ENCODE data around the gene PKN3. TPM values are rescaled to one million over a fixed set of nuclear protein-coding genes. Genes with fewer than 3 reads are reported as not detected.
"Not testable (repeated sequence)": the region's sequence is repeated elsewhere in the genome, so short reads cannot be mapped to it uniquely, and the experiment has no call there.

PKN3 gene
- polyA plus RNA-seq, 1 donor (not counting 4 experiments of a cell fraction or from before 2014, with no cell fraction given): 1.3 TPM

GRCh38 chr9:128657344-128657704, 45.0 kb upstream of the PKN3 start:
- Histone ChIP-seq H3K9me3 (ENCODE audit: control insufficient read depth, low read depth, low read length) (no peaks in the 10 kb centered on the region), H3K27ac (ENCODE audit: control insufficient read depth, insufficient read depth, low read length) (peak overlapping the region; percentile 98), H3K36me3 (ENCODE audit: control insufficient read depth in 2 of 2, extremely low read depth in 1 of 2, insufficient read depth in 2 of 2, low read length in 2 of 2) (no peaks in the 10 kb centered on the region), H3K4me1 (ENCODE audit: control insufficient read depth, extremely low read depth, insufficient read depth, low read length) (no peaks in the 10 kb centered on the region), H2AFZ (ENCODE audit: control insufficient read depth, low read length) (peak overlapping the region; percentile 98), H3K4me3 (ENCODE audit: control insufficient read depth in 2 of 3, extremely low read depth in 1 of 3, insufficient read depth in 2 of 3, low read depth in 1 of 3, low read length in 3 of 3) (no peak overlapping the region), H4K20me1 (ENCODE audit: control insufficient read depth, extremely low read depth, insufficient read depth, low read length) (no peaks in the 10 kb centered on the region), H3K27me3 (ENCODE audit: control insufficient read depth, extremely low read depth, insufficient read depth, low read length) (no peaks in the 10 kb centered on the region), H3K9me1 (ENCODE audit: control insufficient read depth, extremely low read depth, insufficient read depth, low read length) (no peaks in the 10 kb centered on the region), H3K4me2 (ENCODE audit: control insufficient read depth, extremely low read depth, insufficient read depth, low read depth, low read length) (peak overlapping the region; percentile 94), H3K79me2 (ENCODE audit: control insufficient read depth, insufficient read depth, low read length) (no peaks in the 10 kb centered on the region), H3K9ac (ENCODE audit: control insufficient read depth, extremely low read depth, insufficient read depth, low read length) (peak overlapping the region; percentile 98)
- dilution Hi-C loops (cut with MboI; ENCODE audit: extremely low pct_ligation_motif_present, low sequenced_read_pairs): no loop called here
- DNase-seq (ENCODE audit: low read depth, low spot score) (no peak), FAIRE-seq (no peak)
- TF ChIP-seq CTCF (optimal IDR thresholded peaks at IDR 0.05 in 1 of 3, IDR thresholded peaks at IDR 0.05 in 1 of 3, conservative IDR thresholded peaks at IDR 0.05 in 1 of 3; ENCODE audit: extremely low read depth in 1 of 3, insufficient read depth in 2 of 3, low read length in 3 of 3): no peak
- TF ChIP-seq EZH2 (IDR thresholded peaks at IDR 0.05; ENCODE audit: low read length): no peak

- Histone ChIP-seq H3K9me1 (ENCODE audit: control insufficient read depth, extremely low read depth, insufficient read depth, low read length) (no peaks in the 10 kb centered on the region), H4K20me1 (ENCODE audit: control insufficient read depth, extremely low read depth, insufficient read depth, low read length) (no peaks in the 10 kb centered on the region), H3K27ac (ENCODE audit: control insufficient read depth, insufficient read depth, low read length) (no peak overlapping the region), H3K9me3 (ENCODE audit: control insufficient read depth, low read depth, low read length) (no peaks in the 10 kb centered on the region), H3K27me3 (ENCODE audit: control insufficient read depth, extremely low read depth, insufficient read depth, low read length) (no peaks in the 10 kb centered on the region), H3K9ac (ENCODE audit: control insufficient read depth, extremely low read depth, insufficient read depth, low read length) (no peak overlapping the region), H3K79me2 (ENCODE audit: control insufficient read depth, insufficient read depth, low read length) (no peaks in the 10 kb centered on the region), H2AFZ (ENCODE audit: control insufficient read depth, low read length) (no peak overlapping the region), H3K36me3 (ENCODE audit: control insufficient read depth in 2 of 2, extremely low read depth in 1 of 2, insufficient read depth in 2 of 2, low read length in 2 of 2) (no peaks in the 10 kb centered on the region), H3K4me1 (ENCODE audit: control insufficient read depth, extremely low read depth, insufficient read depth, low read length) (no peaks in the 10 kb centered on the region), H3K4me2 (ENCODE audit: control insufficient read depth, extremely low read depth, insufficient read depth, low read depth, low read length) (no peak overlapping the region), H3K4me3 (ENCODE audit: control insufficient read depth in 2 of 3, extremely low read depth in 1 of 3, insufficient read depth in 2 of 3, low read depth in 1 of 3, low read length in 3 of 3) (no peak overlapping the region)
- dilution Hi-C loops (cut with MboI; ENCODE audit: extremely low pct_ligation_motif_present, low sequenced_read_pairs): no loop called here
- TF ChIP-seq CTCF (optimal IDR thresholded peaks at IDR 0.05 in 1 of 3, IDR thresholded peaks at IDR 0.05 in 1 of 3, conservative IDR thresholded peaks at IDR 0.05 in 1 of 3; ENCODE audit: extremely low read depth in 1 of 3, insufficient read depth in 2 of 3, low read length in 3 of 3) (no peak), EZH2 (IDR thresholded peaks at IDR 0.05; ENCODE audit: low read length) (no peak)
- no peak for DNase-seq (ENCODE audit: low read depth, low spot score)
- no peak for FAIRE-seq
Measured at GRCh38 chr9:128657796-128658195, 44.5 kb upstream of the PKN3 start.

- H3K9me3 ChIP-seq (ENCODE audit: control insufficient read depth, low read depth, low read length); H3K36me3 ChIP-seq (ENCODE audit: control insufficient read depth in 2 of 2, extremely low read depth in 1 of 2, insufficient read depth in 2 of 2, low read length in 2 of 2); FAIRE-seq; DNase-seq (ENCODE audit: low read depth, low spot score); H3K27me3 ChIP-seq (ENCODE audit: control insufficient read depth, extremely low read depth, insufficient read depth, low read length); H3K79me2 ChIP-seq (ENCODE audit: control insufficient read depth, insufficient read depth, low read length); H4K20me1 ChIP-seq (ENCODE audit: control insufficient read depth, extremely low read depth, insufficient read depth, low read length); H2AFZ ChIP-seq (ENCODE audit: control insufficient read depth, low read length); dilution Hi-C loops (cut with MboI; ENCODE audit: extremely low pct_ligation_motif_present, low sequenced_read_pairs); H3K9ac ChIP-seq (ENCODE audit: control insufficient read depth, extremely low read depth, insufficient read depth, low read length); H3K27ac ChIP-seq (ENCODE audit: control insufficient read depth, insufficient read depth, low read length); H3K4me1 ChIP-seq (ENCODE audit: control insufficient read depth, extremely low read depth, insufficient read depth, low read length); H3K4me3 ChIP-seq (ENCODE audit: control insufficient read depth in 2 of 3, extremely low read depth in 1 of 3, insufficient read depth in 2 of 3, low read depth in 1 of 3, low read length in 3 of 3); H3K9me1 ChIP-seq (ENCODE audit: control insufficient read depth, extremely low read depth, insufficient read depth, low read length); H3K4me2 ChIP-seq (ENCODE audit: control insufficient read depth, extremely low read depth, insufficient read depth, low read depth, low read length): not testable (repeated sequence)
Measured at GRCh38 chr9:128666481-128666941, 35.8 kb upstream of the PKN3 start.
